DND-41 (cell line): Measurements from ENCODE around the gene ATAD3A.

Source experiments
- ATAC-seq: fragments of 200-7000 bp; cut with Tn5 transposase; 3 replicates; pipeline ENCODE4 v1.9.1; 2021; ENCODE audit warnings: low read depth; ENCODE audit not compliant: insufficient read depth
- DNase-seq: peaks from one replicate; pipeline ENCODE4 v3.0.0-alpha.2; 2020
- H2AFZ ChIP-seq: 2 replicates; pipeline ENCODE4 v1.6.0; 2012; ENCODE audit warnings: low read depth, low read length
- H3K27ac ChIP-seq: 2 replicates; pipeline ENCODE4 v1.5.1; 2012; ENCODE audit warnings: low read length, inconsistent platforms
- H3K27me3 ChIP-seq: fragments of 200-600 bp; sonication (generic); 2 replicates; pipeline ENCODE4 v1.6.0; 2012; ENCODE audit warnings: low read length, mild to moderate bottlenecking, inconsistent platforms; ENCODE audit not compliant: insufficient read depth, poor library complexity
- H3K36me3 ChIP-seq: 2 replicates; pipeline ENCODE4 v1.5.1; 2012; ENCODE audit warnings: low read length, inconsistent platforms; ENCODE audit not compliant: insufficient read depth
- H3K4me1 ChIP-seq: 2 replicates; pipeline ENCODE4 v1.5.1; 2012; ENCODE audit warnings: mild to moderate bottlenecking, low read length; ENCODE audit not compliant: insufficient read depth
- H3K4me2 ChIP-seq: 2 replicates; pipeline ENCODE4 v1.6.0; 2012; ENCODE audit warnings: mild to moderate bottlenecking, moderate library complexity, low read length, inconsistent platforms; ENCODE audit not compliant: insufficient read depth
- H3K4me3 ChIP-seq, 2 experiments: fragments of 200-600 bp in 1 of 2; shearing (Covaris generic) in 1 of 2; 2 replicates each; pipeline ENCODE4 v1.5.1; 2012 to 2016; ENCODE audit warnings: inconsistent platforms in 2 of 2, low read length in 2 of 2, mild to moderate bottlenecking in 2 of 2, low read depth in 1 of 2, moderate library complexity in 1 of 2
- H3K79me2 ChIP-seq: 2 replicates; pipeline ENCODE4 v1.6.0; 2012; ENCODE audit warnings: low read length, inconsistent platforms; ENCODE audit not compliant: insufficient read depth
- H3K9ac ChIP-seq: 2 replicates; pipeline ENCODE4 v1.6.0; 2012; ENCODE audit warnings: low read depth, mild to moderate bottlenecking, inconsistent platforms, low read length, moderate library complexity
- H3K9me3 ChIP-seq: 2 replicates; pipeline ENCODE4 v1.5.1; 2012; ENCODE audit warnings: low read length, moderate library complexity, mild to moderate bottlenecking, inconsistent platforms; ENCODE audit not compliant: insufficient read depth, severe bottlenecking
- H4K20me1 ChIP-seq: 2 replicates; pipeline ENCODE4 v1.6.0; 2012; ENCODE audit warnings: low read length; ENCODE audit not compliant: insufficient read depth
- EZH2 ChIP-seq: IDR thresholded peaks from 3 replicates; pipeline ENCODE4 v1.6.1; 2012; ENCODE audit warnings: borderline replicate concordance, low read depth, mild to moderate bottlenecking, moderate library complexity, low read length, inconsistent platforms; ENCODE audit not compliant: severe bottlenecking
- TF ChIP-seq, protein P1 (sequence below): IDR thresholded peaks from 2 replicates; pipeline ENCODE4 v1.5.1; 2012; ENCODE audit warnings: borderline replicate concordance, low read length, moderate library complexity, mild to moderate bottlenecking; ENCODE audit not compliant: poor library complexity, severe bottlenecking; ENCODE audit errors: extremely low read depth

Gene ATAD3A

DNA sequence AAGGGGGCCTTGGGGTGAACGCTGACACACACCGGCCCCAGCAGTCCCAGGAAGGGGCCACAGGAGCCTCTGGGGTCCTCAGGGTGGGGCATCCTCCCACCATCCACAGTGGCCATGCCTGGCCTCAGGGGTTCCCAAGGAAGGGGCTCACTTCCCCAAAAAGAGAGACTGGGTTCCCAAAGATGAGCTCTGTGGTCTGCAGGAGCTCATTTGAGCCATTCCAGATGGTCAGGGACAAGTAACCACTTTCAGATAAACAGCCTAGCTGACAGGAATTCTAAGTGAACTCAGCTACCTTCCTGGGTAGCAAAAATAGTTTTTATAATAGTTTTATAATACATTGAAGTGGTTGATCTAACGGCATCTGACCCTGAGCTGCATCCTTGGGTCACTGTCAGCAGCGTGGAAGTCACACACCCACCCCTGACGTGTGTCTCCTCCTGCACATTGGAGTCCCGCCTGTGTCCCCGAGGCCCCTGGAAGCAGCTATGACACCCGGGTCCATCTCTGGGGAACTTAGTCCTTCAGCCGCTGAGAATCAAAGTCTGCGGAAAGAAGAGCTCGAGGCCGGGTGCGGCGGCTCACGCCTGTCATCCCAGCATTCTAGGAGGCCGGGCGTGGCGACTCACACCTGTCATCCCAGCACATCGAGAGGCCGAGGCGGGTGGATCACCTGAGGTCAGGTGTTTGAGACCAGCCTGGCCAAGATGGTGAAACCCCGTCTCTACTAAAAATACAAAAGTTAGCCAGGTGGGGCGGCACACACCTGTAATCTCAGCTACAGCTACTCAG lies 34.2 kb downstream of the ATAD3A start:
- Histone ChIP-seq H4K20me1 (peaks cover 52% of the 10 kb centered on the region), H3K4me1 (no peaks in the 10 kb centered on the region), H2AFZ (no peak overlapping the region), H3K4me2 (no peak overlapping the region), H3K79me2 (peaks cover 22% of the 10 kb centered on the region), H3K36me3 (peaks cover 70% of the 10 kb centered on the region), H3K27me3 (no peaks in the 10 kb centered on the region), H3K4me3 (no peak overlapping the region), H3K9me3 (no peaks in the 10 kb centered on the region), H3K9ac (no peak overlapping the region), H3K27ac (no peak overlapping the region)
- DNase-seq, result no peak
- ATAC-seq, result no peak
- TF ChIP-seq, protein P1, sequence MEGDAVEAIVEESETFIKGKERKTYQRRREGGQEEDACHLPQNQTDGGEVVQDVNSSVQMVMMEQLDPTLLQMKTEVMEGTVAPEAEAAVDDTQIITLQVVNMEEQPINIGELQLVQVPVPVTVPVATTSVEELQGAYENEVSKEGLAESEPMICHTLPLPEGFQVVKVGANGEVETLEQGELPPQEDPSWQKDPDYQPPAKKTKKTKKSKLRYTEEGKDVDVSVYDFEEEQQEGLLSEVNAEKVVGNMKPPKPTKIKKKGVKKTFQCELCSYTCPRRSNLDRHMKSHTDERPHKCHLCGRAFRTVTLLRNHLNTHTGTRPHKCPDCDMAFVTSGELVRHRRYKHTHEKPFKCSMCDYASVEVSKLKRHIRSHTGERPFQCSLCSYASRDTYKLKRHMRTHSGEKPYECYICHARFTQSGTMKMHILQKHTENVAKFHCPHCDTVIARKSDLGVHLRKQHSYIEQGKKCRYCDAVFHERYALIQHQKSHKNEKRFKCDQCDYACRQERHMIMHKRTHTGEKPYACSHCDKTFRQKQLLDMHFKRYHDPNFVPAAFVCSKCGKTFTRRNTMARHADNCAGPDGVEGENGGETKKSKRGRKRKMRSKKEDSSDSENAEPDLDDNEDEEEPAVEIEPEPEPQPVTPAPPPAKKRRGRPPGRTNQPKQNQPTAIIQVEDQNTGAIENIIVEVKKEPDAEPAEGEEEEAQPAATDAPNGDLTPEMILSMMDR, result no peak
- no peak for TF ChIP-seq EZH2

DNA sequence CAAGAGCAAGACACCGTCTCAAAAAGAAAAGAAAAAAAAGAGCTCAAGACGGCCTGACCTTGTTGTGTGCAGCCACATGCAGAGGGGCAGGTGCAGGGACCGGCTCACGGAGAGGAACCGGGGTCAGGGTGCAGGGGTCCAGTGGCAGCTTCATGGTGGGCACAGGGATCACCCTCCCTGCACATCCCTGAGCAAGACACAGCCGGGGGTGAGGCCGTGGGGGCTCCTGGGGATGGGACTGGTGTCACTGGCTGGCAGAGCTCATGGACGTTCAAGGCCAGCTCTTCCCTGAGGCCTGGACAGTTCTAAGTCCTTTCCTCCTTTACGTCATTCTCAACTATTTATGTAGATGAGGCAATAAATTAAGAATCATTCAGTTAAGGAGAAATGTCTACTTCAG lies 35.0 kb downstream of the ATAD3A start:
- Histone ChIP-seq H3K9me3 (no peaks in the 10 kb centered on the region), H3K27ac (no peak overlapping the region), H3K9ac (no peak overlapping the region), H3K4me2 (no peak overlapping the region), H3K4me1 (no peaks in the 10 kb centered on the region), H3K79me2 (peaks cover 26% of the 10 kb centered on the region), H3K4me3 (no peak overlapping the region), H3K36me3 (peaks cover 64% of the 10 kb centered on the region), H4K20me1 (peaks cover 55% of the 10 kb centered on the region), H3K27me3 (no peaks in the 10 kb centered on the region), H2AFZ (no peak overlapping the region)
- TF ChIP-seq, protein P1, result no peak
- no peak for TF ChIP-seq EZH2
- ATAC-seq (no peak), DNase-seq (no peak)

DNA sequence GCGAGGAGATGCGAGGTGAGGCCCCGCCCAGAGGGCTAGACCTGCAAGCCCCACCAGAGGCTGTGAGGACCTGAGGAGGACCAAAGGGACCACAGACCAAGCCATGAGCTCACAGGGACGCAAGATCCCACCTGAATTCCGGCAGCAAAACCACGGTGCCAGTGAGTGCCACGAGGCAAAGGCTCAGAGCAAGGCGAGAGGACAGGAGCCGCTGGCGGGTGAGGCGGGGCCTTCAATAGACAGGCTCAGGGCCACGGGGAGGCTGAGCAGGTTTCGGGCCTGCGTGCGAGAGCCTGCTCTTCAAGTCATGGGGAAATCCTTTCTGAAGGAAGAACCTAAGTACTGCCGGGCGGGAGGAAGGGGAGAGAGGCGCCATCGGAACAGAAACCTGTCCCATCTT lies 35.5 kb downstream of the ATAD3A start:
- Histone ChIP-seq H3K36me3 (peaks cover 64% of the 10 kb centered on the region), H3K27ac (no peak overlapping the region), H3K4me2 (no peak overlapping the region), H3K9ac (no peak overlapping the region), H3K27me3 (no peaks in the 10 kb centered on the region), H3K9me3 (no peaks in the 10 kb centered on the region), H2AFZ (no peak overlapping the region), H3K79me2 (peaks cover 31% of the 10 kb centered on the region), H4K20me1 (peaks cover 58% of the 10 kb centered on the region), H3K4me1 (no peaks in the 10 kb centered on the region), H3K4me3 (no peak overlapping the region)
- DNase-seq, result no peak
- no peak for ATAC-seq
- TF ChIP-seq EZH2, result no peak
- TF ChIP-seq, protein P1, result no peak
